Measurements from ENCODE around the gene KCNJ10. TPM values are rescaled to one million over a fixed set of nuclear protein-coding genes. Genes with fewer than 3 reads are reported as not detected.

Gene KCNJ10
- total RNA-seq, 1 donor from 2014 or later: 0.27 TPM

GRCh38 chr1:160049101-160049500 is 20.9 kb downstream of the KCNJ10 start:
- peaks cover 19% of the 10 kb centered on the region for H3K4me1 Mint-ChIP-seq (ENCODE audit: low read depth, unreplicated experiment)
- peaks cover 36% of the 10 kb centered on the region for H3K27me3 ChIP-seq (ENCODE audit: insufficient read depth, low read length)
- no peaks in the 10 kb centered on the region for H4K20me1 ChIP-seq (ENCODE audit: insufficient read depth, low read length)
- H3K4me3 Mint-ChIP-seq (ENCODE audit: unreplicated experiment): no peak overlapping the region
- DNase-seq (ENCODE audit: low read depth): no peak
- no peak overlapping the region for H3K27ac ChIP-seq (ENCODE audit: low read depth, low read length)
- H3K27me3 Mint-ChIP-seq (ENCODE audit: low read depth, unreplicated experiment): peaks cover 36% of the 10 kb centered on the region
- no peak overlapping the region for H3K27ac Mint-ChIP-seq (ENCODE audit: unreplicated experiment)
- no peak overlapping the region for H2AFZ ChIP-seq (ENCODE audit: low read depth, low read length)
- H3K9me3 Mint-ChIP-seq (ENCODE audit: unreplicated experiment): no peaks in the 10 kb centered on the region
- TF ChIP-seq CTCF (IDR thresholded peaks at IDR 0.05; ENCODE audit: insufficient read depth, low read depth, low read length) (no peak), EZH2 (IDR thresholded peaks at IDR 0.05; ENCODE audit: insufficient read depth, low read length) (no peak)
- no peak overlapping the region for H3K4me3 ChIP-seq (ENCODE audit: insufficient read depth, low read depth, low read length)
- no peak overlapping the region for H3K9ac ChIP-seq (ENCODE audit: low read length)
- H3K36me3 Mint-ChIP-seq (ENCODE audit: low read depth, unreplicated experiment): no peaks in the 10 kb centered on the region
- no peak overlapping the region for H3K4me2 ChIP-seq (ENCODE audit: low read length)
- FAIRE-seq: no peak
- H3K9me3 ChIP-seq (ENCODE audit: insufficient read depth, low read depth, low read length): no peaks in the 10 kb centered on the region
- no peaks in the 10 kb centered on the region for H3K79me2 ChIP-seq (ENCODE audit: insufficient read depth, low read length)
- H3K36me3 ChIP-seq (ENCODE audit: insufficient read depth, low read length): no peaks in the 10 kb centered on the region
- peaks cover 5% of the 10 kb centered on the region for H3K4me1 ChIP-seq (ENCODE audit: insufficient read depth, low read length)

GRCh38 chr1:160048335-160048734 is 21.6 kb downstream of the KCNJ10 start:
- no peaks in the 10 kb centered on the region for H3K79me2 ChIP-seq (ENCODE audit: insufficient read depth, low read length)
- H3K9ac ChIP-seq (ENCODE audit: low read length): no peak overlapping the region
- H3K9me3 ChIP-seq (ENCODE audit: insufficient read depth, low read depth, low read length): no peaks in the 10 kb centered on the region
- Mint-ChIP-seq H3K9me3 (ENCODE audit: unreplicated experiment) (no peaks in the 10 kb centered on the region), H3K4me3 (ENCODE audit: unreplicated experiment) (no peak overlapping the region), H3K27ac (ENCODE audit: unreplicated experiment) (no peak overlapping the region), H3K36me3 (ENCODE audit: low read depth, unreplicated experiment) (no peaks in the 10 kb centered on the region), H3K4me1 (ENCODE audit: low read depth, unreplicated experiment) (peaks cover 19% of the 10 kb centered on the region), H3K27me3 (ENCODE audit: low read depth, unreplicated experiment) (peaks cover 32% of the 10 kb centered on the region)
- H3K27me3 ChIP-seq (ENCODE audit: insufficient read depth, low read length): peaks cover 36% of the 10 kb centered on the region
- H3K4me1 ChIP-seq (ENCODE audit: insufficient read depth, low read length): peaks cover 5% of the 10 kb centered on the region
- no peaks in the 10 kb centered on the region for H3K36me3 ChIP-seq (ENCODE audit: insufficient read depth, low read length)
- H4K20me1 ChIP-seq (ENCODE audit: insufficient read depth, low read length): no peaks in the 10 kb centered on the region
- no peak overlapping the region for H3K4me2 ChIP-seq (ENCODE audit: low read length)
- no peak overlapping the region for H3K27ac ChIP-seq (ENCODE audit: low read depth, low read length)
- TF ChIP-seq EZH2 (IDR thresholded peaks at IDR 0.05; ENCODE audit: insufficient read depth, low read length): no peak
- TF ChIP-seq CTCF (IDR thresholded peaks at IDR 0.05; ENCODE audit: insufficient read depth, low read depth, low read length): no peak
- no peak overlapping the region for H2AFZ ChIP-seq (ENCODE audit: low read depth, low read length)
- no peak overlapping the region for H3K4me3 ChIP-seq (ENCODE audit: insufficient read depth, low read depth, low read length)
- FAIRE-seq: no peak
- DNase-seq (ENCODE audit: low read depth): no peak

- Histone ChIP-seq H3K9me3 (ENCODE audit: insufficient read depth, low read depth, low read length) (no peaks in the 10 kb centered on the region), H3K79me2 (ENCODE audit: insufficient read depth, low read length) (no peaks in the 10 kb centered on the region), H3K4me2 (ENCODE audit: low read length) (peak overlapping the region; percentile 57), H4K20me1 (ENCODE audit: insufficient read depth, low read length) (no peaks in the 10 kb centered on the region), H3K9ac (ENCODE audit: low read length) (no peak overlapping the region), H3K27me3 (ENCODE audit: insufficient read depth, low read length) (peaks cover 31% of the 10 kb centered on the region), H3K4me3 (ENCODE audit: insufficient read depth, low read depth, low read length) (no peak overlapping the region), H2AFZ (ENCODE audit: low read depth, low read length) (no peak overlapping the region), H3K36me3 (ENCODE audit: insufficient read depth, low read length) (no peaks in the 10 kb centered on the region), H3K4me1 (ENCODE audit: insufficient read depth, low read length) (peaks cover 5% of the 10 kb centered on the region), H3K27ac (ENCODE audit: low read depth, low read length) (no peak overlapping the region)
- FAIRE-seq (no peak), DNase-seq (ENCODE audit: low read depth) (no peak)
- Mint-ChIP-seq H3K27me3 (ENCODE audit: low read depth, unreplicated experiment) (peaks cover 26% of the 10 kb centered on the region), H3K36me3 (ENCODE audit: low read depth, unreplicated experiment) (no peaks in the 10 kb centered on the region), H3K4me3 (ENCODE audit: unreplicated experiment) (peak overlapping the region; percentile 31), H3K4me1 (ENCODE audit: low read depth, unreplicated experiment) (peaks cover 19% of the 10 kb centered on the region), H3K27ac (ENCODE audit: unreplicated experiment) (no peak overlapping the region), H3K9me3 (ENCODE audit: unreplicated experiment) (no peaks in the 10 kb centered on the region)
- TF ChIP-seq CTCF (IDR thresholded peaks at IDR 0.05; ENCODE audit: insufficient read depth, low read depth, low read length): no peak
- TF ChIP-seq EZH2 (IDR thresholded peaks at IDR 0.05; ENCODE audit: insufficient read depth, low read length): no peak
Observed at GRCh38 chr1:160047111-160047991, 22.6 kb downstream of the KCNJ10 start.

Data from astrocyte (in vitro differentiated cells and primary cell).